Hepatocyte (in vitro differentiated cells): ENCODE measurements around the gene RLN3.

Experiments used
- EZH2 ChIP-seq: fragments of 200-600 bp; sonication (generic); IDR thresholded peaks from 2 replicates; pipeline ENCODE4 v1.6.1; 2016; ENCODE audit warnings: antibody characterized with exemption, mild to moderate bottlenecking, borderline replicate concordance
- EZH2phosphoT487 ChIP-seq: fragments of 200-600 bp; sonication (generic); IDR thresholded peaks from one replicate; pipeline ENCODE4 v1.6.1; 2018; ENCODE audit warnings: antibody characterized with exemption, mild to moderate bottlenecking, low read depth, moderate library complexity; ENCODE audit not compliant: unreplicated experiment, severe bottlenecking
- TF ChIP-seq, protein P1 (sequence below): fragments of 200-600 bp; sonication (generic); IDR thresholded peaks from 2 replicates; pipeline ENCODE4 v1.5.1; 2016; ENCODE audit warnings: antibody characterized with exemption, mild to moderate bottlenecking; ENCODE audit not compliant: poor library complexity

DNA sequence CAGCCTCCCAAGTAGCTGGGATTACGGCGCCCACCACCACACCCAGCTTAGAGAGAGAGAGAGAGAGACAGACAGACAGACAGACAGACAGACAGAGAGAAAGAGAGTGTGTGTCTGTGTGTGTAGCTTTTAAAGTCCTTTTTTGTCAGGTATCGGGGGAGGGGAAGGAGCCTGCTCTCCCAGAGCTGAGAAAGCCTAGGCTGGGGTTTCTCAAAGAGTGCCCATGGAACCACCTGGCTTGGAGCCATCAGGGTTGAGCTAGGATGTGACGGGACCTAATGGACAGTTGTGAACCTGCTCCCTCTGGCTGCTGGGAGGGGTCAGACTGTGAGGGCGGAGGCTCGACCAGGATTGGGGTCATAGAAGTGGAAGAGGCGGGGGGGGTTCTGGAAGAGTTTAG lies 38.5 kb upstream of the RLN3 start:
- TF ChIP-seq, protein P1, sequence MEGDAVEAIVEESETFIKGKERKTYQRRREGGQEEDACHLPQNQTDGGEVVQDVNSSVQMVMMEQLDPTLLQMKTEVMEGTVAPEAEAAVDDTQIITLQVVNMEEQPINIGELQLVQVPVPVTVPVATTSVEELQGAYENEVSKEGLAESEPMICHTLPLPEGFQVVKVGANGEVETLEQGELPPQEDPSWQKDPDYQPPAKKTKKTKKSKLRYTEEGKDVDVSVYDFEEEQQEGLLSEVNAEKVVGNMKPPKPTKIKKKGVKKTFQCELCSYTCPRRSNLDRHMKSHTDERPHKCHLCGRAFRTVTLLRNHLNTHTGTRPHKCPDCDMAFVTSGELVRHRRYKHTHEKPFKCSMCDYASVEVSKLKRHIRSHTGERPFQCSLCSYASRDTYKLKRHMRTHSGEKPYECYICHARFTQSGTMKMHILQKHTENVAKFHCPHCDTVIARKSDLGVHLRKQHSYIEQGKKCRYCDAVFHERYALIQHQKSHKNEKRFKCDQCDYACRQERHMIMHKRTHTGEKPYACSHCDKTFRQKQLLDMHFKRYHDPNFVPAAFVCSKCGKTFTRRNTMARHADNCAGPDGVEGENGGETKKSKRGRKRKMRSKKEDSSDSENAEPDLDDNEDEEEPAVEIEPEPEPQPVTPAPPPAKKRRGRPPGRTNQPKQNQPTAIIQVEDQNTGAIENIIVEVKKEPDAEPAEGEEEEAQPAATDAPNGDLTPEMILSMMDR = no peak
- no peak for TF ChIP-seq EZH2
- no peak for TF ChIP-seq EZH2phosphoT487
